ENCODE measurements around the gene COPS3.

DNA sequence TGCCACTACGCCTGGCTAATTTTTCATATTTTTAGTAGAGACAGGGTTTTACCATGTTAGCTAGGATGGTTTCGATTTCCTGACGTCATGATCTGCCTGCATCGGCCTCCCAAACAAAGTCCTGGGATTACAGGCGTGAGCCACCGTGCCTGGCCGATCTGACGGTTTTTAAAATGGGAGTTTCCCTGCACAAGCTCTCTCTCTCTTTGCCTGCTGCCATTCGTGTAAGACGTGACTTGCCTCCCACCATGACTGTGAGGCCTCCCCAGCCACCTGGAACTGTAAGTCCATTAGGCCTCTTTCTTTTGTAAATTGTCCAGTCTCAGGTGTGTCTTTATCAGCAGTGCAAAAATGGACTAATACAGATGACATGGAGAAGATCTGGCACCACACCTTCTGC, 39.4 kb downstream of the COPS3 start:
- no peak for TF ChIP-seq CTCF (IDR thresholded peaks at IDR 0.05)
- no peak for TF ChIP-seq POLR2AphosphoS5 (IDR thresholded peaks at IDR 0.05)
- no peak for TF ChIP-seq POLR2A (IDR thresholded peaks at IDR 0.05)

Data from upper lobe of left lung (tissue), 4 donors.